Karpas-422 (cell line): ENCODE data around the gene ERC1. TPM values are rescaled to one million over a fixed set of nuclear protein-coding genes. Genes with fewer than 3 reads are reported as not detected.

Experiments
- DNase-seq: peaks from one replicate; pipeline ENCODE4 v3.0.0-alpha.2; 2015
- H2AFZ ChIP-seq: fragments of 200-600 bp; sonication (generic); 2 replicates; pipeline ENCODE4 v1.6.1; 2014; ENCODE audit warnings: antibody characterized with exemption, low read length, mixed read lengths
- H3K27ac ChIP-seq: fragments of 200-600 bp; sonication (generic); 2 replicates; pipeline ENCODE4 v1.5.1; 2014; ENCODE audit warnings: mild to moderate bottlenecking, low read length, moderate library complexity
- H3K27me3 ChIP-seq: fragments of 200-600 bp; sonication (generic); 2 replicates; pipeline ENCODE4 v1.6.1; 2014; ENCODE audit warnings: low read length, mixed read lengths
- H3K36me3 ChIP-seq: fragments of 200-600 bp; sonication (generic); 2 replicates; pipeline ENCODE4 v1.6.1; 2014; ENCODE audit warnings: low read length, mixed read lengths; ENCODE audit not compliant: insufficient read depth
- H3K4me1 ChIP-seq: fragments of 200-600 bp; sonication (generic); 2 replicates; pipeline ENCODE4 v1.6.1; 2014; ENCODE audit warnings: mild to moderate bottlenecking, low read length, mixed read lengths
- H3K4me2 ChIP-seq: fragments of 200-600 bp; sonication (generic); 2 replicates; pipeline ENCODE4 v1.6.1; 2014; ENCODE audit warnings: low read length, low read depth, mild to moderate bottlenecking; ENCODE audit not compliant: poor library complexity, severe bottlenecking
- H3K4me3 ChIP-seq: fragments of 200-600 bp; sonication (generic); 2 replicates; pipeline ENCODE4 v1.5.1; 2014; ENCODE audit warnings: mild to moderate bottlenecking, antibody characterized with exemption, low read length, mixed read lengths
- H3K79me2 ChIP-seq: fragments of 200-600 bp; sonication (generic); 2 replicates; pipeline ENCODE4 v1.6.1; 2014; ENCODE audit warnings: mild to moderate bottlenecking, low read length, mixed read lengths
- H3K9ac ChIP-seq: fragments of 200-600 bp; sonication (generic); 2 replicates; pipeline ENCODE4 v1.6.0; 2014; ENCODE audit warnings: low read length
- H3K9me2 ChIP-seq: fragments of 200-600 bp; sonication (generic), shearing (Covaris generic); replicated peaks from 2 replicates; pipeline ENCODE4 v1.6.0; 2014; ENCODE audit warnings: mild to moderate bottlenecking, low read length, moderate library complexity; ENCODE audit not compliant: insufficient read depth
- H3K9me3 ChIP-seq: fragments of 300-700, 200-600 bp; sonication (generic); 2 replicates; pipeline ENCODE4 v1.6.1; 2014; ENCODE audit warnings: low read length, mixed read lengths
- H4K20me1 ChIP-seq: fragments of 200-600 bp; sonication (generic); 2 replicates; pipeline ENCODE4 v1.6.1; 2014; ENCODE audit warnings: mild to moderate bottlenecking, antibody characterized with exemption, low read length, low read depth; ENCODE audit not compliant: insufficient read depth
- total RNA-seq: library from RNA; depleted of rRNA; stranded (reverse); fragments of >200 nt; shearing (Covaris generic); gene quantifications from 2 replicates; pipeline ENCODE4 v1.2.3, GENCODE V29; 2014; ENCODE audit warnings: low replicate concordance

Gene ERC1
- total RNA-seq, 1 experiment from 2014 or later = 20.3 TPM

- DNase-seq = no peak
- Histone ChIP-seq H3K4me3 (no peak overlapping the region), H3K4me2 (no peak overlapping the region), H3K27ac (no peak overlapping the region), H2AFZ (no peak overlapping the region), H3K27me3 (no peaks in the 10 kb centered on the region), H3K4me1 (no peaks in the 10 kb centered on the region), H4K20me1 (no peaks in the 10 kb centered on the region), H3K79me2 (0 out of 2 replicates have a peak, but pooled peaks cover 5% of the 10 kb centered on the region), H3K9ac (no peak overlapping the region), H3K9me3 (no peaks in the 10 kb centered on the region), H3K9me2 (no peaks in the 10 kb centered on the region), H3K36me3 (no peaks in the 10 kb centered on the region)
Measured at GRCh38 chr12:1362143-1362662, 371.2 kb downstream of the ERC1 start.

DNA sequence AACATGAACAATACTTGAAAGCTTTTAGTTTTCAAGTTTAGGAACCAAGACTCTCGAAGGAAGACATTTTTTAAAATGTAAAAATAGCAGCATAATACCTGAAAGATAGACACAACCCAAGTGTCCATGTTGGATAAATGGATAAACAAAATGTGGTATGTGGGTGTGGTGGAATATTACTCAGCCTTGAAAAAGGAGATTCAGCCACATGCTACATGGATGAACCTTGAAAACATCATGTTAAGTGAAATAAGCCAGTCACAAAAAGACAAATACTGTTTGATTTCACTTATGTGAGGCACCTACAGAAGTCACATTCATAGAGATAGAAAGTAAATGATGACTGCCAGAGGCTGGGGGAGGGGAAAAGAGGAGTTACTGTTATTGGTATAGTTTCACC is 374.7 kb downstream of the ERC1 start:
- no peaks in the 10 kb centered on the region for H3K9me2 ChIP-seq

DNA sequence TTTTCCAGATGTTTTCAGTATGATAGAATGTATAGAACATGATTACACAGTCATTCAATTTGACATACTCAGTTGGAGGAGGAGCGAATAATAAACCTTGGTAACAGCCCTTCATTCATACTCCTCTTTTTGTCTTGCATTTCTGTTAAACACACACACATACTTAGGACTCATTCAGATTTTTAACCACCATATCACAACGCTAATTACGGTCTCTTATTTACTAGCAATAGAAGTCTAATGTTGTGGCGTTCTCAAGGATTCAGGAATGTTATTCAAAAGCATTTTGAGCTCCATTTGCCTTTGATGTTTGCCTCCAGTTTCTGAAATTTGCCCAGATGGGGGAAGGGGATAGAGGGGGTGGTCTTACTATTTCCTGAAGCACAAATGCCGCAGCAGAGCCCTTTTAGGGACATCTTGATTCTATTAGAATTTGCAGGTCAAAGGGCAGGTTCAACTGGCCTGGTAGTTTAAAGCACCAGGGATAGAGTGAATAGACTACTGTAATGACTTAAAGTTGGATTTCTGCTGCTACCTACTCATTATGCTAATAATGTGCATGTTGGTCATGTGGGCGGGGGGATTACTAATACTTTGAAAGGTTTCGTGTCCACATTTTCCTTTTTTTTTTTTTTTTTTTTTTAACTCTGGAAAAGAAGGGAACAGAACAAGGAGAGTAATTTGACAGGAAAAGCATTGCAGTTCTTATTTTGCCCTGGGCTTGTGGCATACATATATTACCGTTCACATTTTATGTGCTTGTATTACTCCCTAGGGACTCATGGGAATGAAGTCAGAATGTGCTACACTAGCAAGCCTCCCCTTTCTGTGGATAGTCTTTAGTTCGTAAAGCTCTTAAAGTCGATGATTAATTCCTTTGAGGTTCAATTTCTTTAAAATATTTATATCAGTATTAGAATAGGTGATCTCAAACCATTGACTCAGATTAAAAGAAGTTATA is 376.6 kb downstream of the ERC1 start:
- Histone ChIP-seq H2AFZ (no peak overlapping the region), H3K9me2 (no peaks in the 10 kb centered on the region), H3K4me3 (no peak overlapping the region), H3K79me2 (0 out of 2 replicates have a peak, but pooled peaks cover 5% of the 10 kb centered on the region), H3K9ac (no peak overlapping the region), H3K36me3 (no peaks in the 10 kb centered on the region), H4K20me1 (no peaks in the 10 kb centered on the region), H3K4me1 (peaks cover 39% of the 10 kb centered on the region), H3K4me2 (peak overlapping the region; percentile 80), H3K27me3 (no peaks in the 10 kb centered on the region), H3K9me3 (no peaks in the 10 kb centered on the region), H3K27ac (peak overlapping the region; percentile 82; the same call in 1 of the 2 replicates)
- DNase-seq = no peak

More for the DNA sequence above, 374.7 kb downstream of the ERC1 start:
- H2AFZ ChIP-seq = no peak overlapping the region
- H3K4me3 ChIP-seq = no peak overlapping the region
- 0 out of 2 replicates have a peak, but pooled peaks cover 5% of the 10 kb centered on the region for H3K79me2 ChIP-seq
- no peak overlapping the region for H3K4me2 ChIP-seq
- H3K27ac ChIP-seq = no peak overlapping the region
- H3K9me3 ChIP-seq = no peaks in the 10 kb centered on the region
- H3K36me3 ChIP-seq = no peaks in the 10 kb centered on the region
- DNase-seq = no peak
- no peaks in the 10 kb centered on the region for H4K20me1 ChIP-seq
- H3K4me1 ChIP-seq = peaks cover 35% of the 10 kb centered on the region
- no peaks in the 10 kb centered on the region for H3K27me3 ChIP-seq
- H3K9ac ChIP-seq = no peak overlapping the region

DNA sequence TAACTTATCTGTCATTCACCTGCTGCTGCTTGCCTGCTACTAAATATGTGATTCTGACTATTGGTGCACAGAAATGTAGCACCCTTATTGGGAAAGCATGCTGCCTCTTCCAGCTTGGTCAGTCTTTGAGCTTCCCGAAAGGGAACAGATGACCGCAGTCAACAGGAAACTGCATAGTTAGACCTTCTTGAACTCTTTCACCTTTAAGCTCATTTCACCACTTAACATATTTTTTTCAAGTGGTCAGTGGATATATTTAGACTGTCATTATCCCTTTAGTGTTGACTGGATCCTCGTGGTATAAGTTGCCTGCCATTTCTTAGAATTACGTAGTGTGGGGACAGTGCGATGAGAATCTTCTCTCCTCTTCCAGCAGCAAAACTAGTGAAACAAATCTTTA is 378.4 kb downstream of the ERC1 start:
- Histone ChIP-seq H3K9me3 (no peaks in the 10 kb centered on the region), H2AFZ (no peak overlapping the region), H3K9me2 (no peaks in the 10 kb centered on the region), H3K36me3 (no peaks in the 10 kb centered on the region), H3K4me2 (peak overlapping the region; percentile 80), H3K27ac (peak overlapping the region; percentile 82), H3K4me3 (peak overlapping the region; percentile 38), H3K27me3 (no peaks in the 10 kb centered on the region), H4K20me1 (no peaks in the 10 kb centered on the region), H3K9ac (peak overlapping the region; percentile 18; the same call in 1 of the 2 replicates), H3K79me2 (0 out of 2 replicates have a peak, but pooled peaks cover 5% of the 10 kb centered on the region), H3K4me1 (peaks cover 39% of the 10 kb centered on the region)
- DNase-seq = no peak

GRCh38 chr12:1369938-1370500 is 379.0 kb downstream of the ERC1 start:
- Histone ChIP-seq H3K4me3 (peak overlapping the region; percentile 38), H3K36me3 (no peaks in the 10 kb centered on the region), H3K79me2 (0 out of 2 replicates have a peak, but pooled peaks cover 5% of the 10 kb centered on the region), H3K27ac (peak overlapping the region; percentile 82), H3K9ac (peak overlapping the region; percentile 18; the same call in 1 of the 2 replicates), H3K27me3 (no peaks in the 10 kb centered on the region), H3K9me3 (no peaks in the 10 kb centered on the region), H4K20me1 (no peaks in the 10 kb centered on the region), H3K4me1 (peaks cover 39% of the 10 kb centered on the region), H3K4me2 (peak overlapping the region; percentile 80), H2AFZ (no peak overlapping the region), H3K9me2 (no peaks in the 10 kb centered on the region)
- peak; percentile 67 for DNase-seq

DNA sequence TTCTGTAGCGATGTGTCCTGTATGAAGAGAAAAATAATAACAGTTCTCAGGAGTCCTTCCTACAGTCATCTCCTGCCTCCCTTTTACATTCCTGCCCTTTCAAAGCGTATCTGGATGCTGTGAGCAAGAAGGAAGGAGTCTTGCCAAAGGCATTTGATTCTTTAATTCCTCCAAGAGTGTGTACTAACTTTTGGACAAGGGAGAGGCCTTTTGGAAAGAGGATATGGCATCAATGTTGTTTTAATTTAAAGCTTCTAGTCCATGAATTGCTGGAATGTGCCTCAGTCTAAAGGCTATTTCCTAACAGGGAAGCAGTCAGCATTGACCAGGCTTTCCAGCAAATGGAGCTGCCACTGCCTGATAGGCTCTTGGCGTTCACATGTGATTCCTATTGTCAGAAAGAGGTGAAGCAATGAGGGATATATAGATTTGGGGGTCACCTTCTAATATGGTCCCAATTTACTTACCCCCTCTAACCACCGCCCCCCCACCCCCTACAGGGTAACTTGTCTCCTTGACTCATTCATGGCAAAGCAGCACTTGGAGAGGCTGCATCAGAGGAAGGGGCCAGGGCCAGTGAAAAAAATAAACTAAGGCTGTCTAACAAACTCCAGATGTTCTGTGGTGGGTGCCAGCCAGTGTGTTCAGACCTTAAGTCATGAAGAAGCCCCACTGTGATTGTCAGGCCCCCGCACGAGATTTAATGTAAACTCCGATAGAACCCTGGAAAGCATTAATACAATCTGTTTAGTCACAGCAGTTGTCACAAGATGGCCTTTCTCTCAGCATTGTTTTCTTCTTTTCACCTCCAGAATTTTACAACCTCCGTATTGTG is 383.1 kb downstream of the ERC1 start:
- DNase-seq = no peak
- no peak overlapping the region for H2AFZ ChIP-seq
- no peaks in the 10 kb centered on the region for H3K9me2 ChIP-seq
- no peaks in the 10 kb centered on the region for H3K9me3 ChIP-seq
- H3K4me3 ChIP-seq = no peak overlapping the region
- H3K27me3 ChIP-seq = no peaks in the 10 kb centered on the region
- no peaks in the 10 kb centered on the region for H3K36me3 ChIP-seq
- H3K4me2 ChIP-seq = no peak overlapping the region
- H3K4me1 ChIP-seq = peaks cover 20% of the 10 kb centered on the region
- no peaks in the 10 kb centered on the region for H4K20me1 ChIP-seq
- no peak overlapping the region for H3K9ac ChIP-seq
- H3K27ac ChIP-seq = no peak overlapping the region
- no peaks in the 10 kb centered on the region for H3K79me2 ChIP-seq

DNA sequence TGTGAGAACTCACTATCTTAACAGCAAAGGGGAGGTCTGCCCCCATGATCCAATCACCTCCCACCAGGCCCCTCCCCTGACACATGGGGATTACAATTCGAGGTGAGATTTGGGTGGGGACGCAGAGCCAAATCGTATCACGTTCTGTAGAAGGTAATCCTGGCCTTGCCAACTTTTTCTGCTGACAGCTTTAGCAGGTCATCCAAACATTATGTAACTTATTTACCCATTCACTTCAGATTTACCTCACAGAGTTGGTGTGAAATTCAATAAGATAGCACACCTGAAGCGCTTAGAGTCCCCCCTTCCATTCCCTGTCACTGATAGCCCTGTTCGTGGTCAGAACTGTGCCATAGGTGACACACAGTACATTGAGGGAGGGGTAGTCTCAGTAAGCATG is 384.3 kb downstream of the ERC1 start:
- Histone ChIP-seq H3K4me2 (no peak overlapping the region), H3K36me3 (no peaks in the 10 kb centered on the region), H4K20me1 (no peaks in the 10 kb centered on the region), H3K27ac (no peak overlapping the region), H3K4me1 (peaks cover 8% of the 10 kb centered on the region), H2AFZ (no peak overlapping the region), H3K4me3 (no peak overlapping the region), H3K9me2 (no peaks in the 10 kb centered on the region), H3K9me3 (no peaks in the 10 kb centered on the region), H3K9ac (no peak overlapping the region), H3K27me3 (no peaks in the 10 kb centered on the region), H3K79me2 (no peaks in the 10 kb centered on the region)
- DNase-seq = no peak
